DOHH2 (cell line): ENCODE data around the gene ZNF558.

Experiments used
- H3F3A ChIP-seq: fragments of 200-600 bp; sonication (generic), shearing (Covaris generic); 2 replicates; pipeline ENCODE4 v1.6.0; 2016; ENCODE audit warnings: antibody characterized with exemption, mild to moderate bottlenecking; ENCODE audit not compliant: control insufficient read depth, insufficient read depth
- H3K27ac ChIP-seq: fragments of 200-600 bp; sonication (generic); 2 replicates; pipeline ENCODE4 v1.5.1; 2014; ENCODE audit warnings: low read depth, mild to moderate bottlenecking, low read length, moderate library complexity
- H3K27me3 ChIP-seq: fragments of 200-600 bp; sonication (generic); 2 replicates; pipeline ENCODE4 v1.6.1; 2014; ENCODE audit warnings: mild to moderate bottlenecking, low read length, mixed read lengths; ENCODE audit not compliant: control insufficient read depth
- H3K36me3 ChIP-seq: fragments of 200-600 bp; sonication (generic); 2 replicates; pipeline ENCODE4 v1.6.1; 2014; ENCODE audit warnings: mild to moderate bottlenecking, low read length, moderate library complexity, mixed read lengths; ENCODE audit not compliant: control insufficient read depth
- H3K4me1 ChIP-seq: fragments of 200-600 bp; sonication (generic); 2 replicates; pipeline ENCODE4 v1.6.1; 2014; ENCODE audit warnings: mild to moderate bottlenecking, low read length, mixed read lengths; ENCODE audit not compliant: control insufficient read depth
- H3K4me2 ChIP-seq: fragments of 200-600 bp; sonication (generic); 2 replicates; pipeline ENCODE4 v1.6.0; 2014; ENCODE audit warnings: mild to moderate bottlenecking, low read length, moderate library complexity
- H3K4me3 ChIP-seq: fragments of 200-600 bp; sonication (generic); 2 replicates; pipeline ENCODE4 v1.5.1; 2014; ENCODE audit warnings: mild to moderate bottlenecking, low read length, mixed read lengths
- H3K79me2 ChIP-seq: fragments of 200-600 bp; sonication (generic); 2 replicates; pipeline ENCODE4 v1.6.1; 2014; ENCODE audit warnings: mild to moderate bottlenecking, low read length, mixed read lengths; ENCODE audit not compliant: control insufficient read depth
- H3K9me2 ChIP-seq: fragments of 200-600 bp; sonication (generic); replicated peaks from 2 replicates; pipeline ENCODE4 v1.6.1; 2014; ENCODE audit warnings: mild to moderate bottlenecking, low read length, mixed read lengths; ENCODE audit not compliant: control insufficient read depth
- H3K9me3 ChIP-seq: fragments of 200-600 bp; sonication (generic); 2 replicates; pipeline ENCODE4 v1.6.1; 2014; ENCODE audit warnings: antibody characterized with exemption, low read length, mixed read lengths; ENCODE audit not compliant: control insufficient read depth, insufficient read depth
- H4K20me1 ChIP-seq: fragments of 200-600 bp; sonication (generic); 2 replicates; pipeline ENCODE4 v1.6.0; 2014; ENCODE audit warnings: low read depth, mild to moderate bottlenecking, antibody characterized with exemption, low read length, moderate library complexity; ENCODE audit not compliant: control insufficient read depth, insufficient read depth
- EZH2phosphoT487 ChIP-seq: fragments of 200-600 bp; sonication (generic); IDR thresholded peaks from 2 replicates; pipeline ENCODE4 v1.6.1; 2017; ENCODE audit warnings: borderline replicate concordance, mild to moderate bottlenecking, antibody characterized with exemption, low read length, moderate library complexity, mixed read lengths
- TF ChIP-seq, protein P1 (sequence below): fragments of 200-600 bp; sonication (generic); IDR thresholded peaks from one replicate; pipeline ENCODE4 v1.5.1; 2014; ENCODE audit warnings: antibody characterized with exemption, mild to moderate bottlenecking, low read depth, low read length; ENCODE audit not compliant: poor library complexity, severe bottlenecking

Gene ZNF558

DNA sequence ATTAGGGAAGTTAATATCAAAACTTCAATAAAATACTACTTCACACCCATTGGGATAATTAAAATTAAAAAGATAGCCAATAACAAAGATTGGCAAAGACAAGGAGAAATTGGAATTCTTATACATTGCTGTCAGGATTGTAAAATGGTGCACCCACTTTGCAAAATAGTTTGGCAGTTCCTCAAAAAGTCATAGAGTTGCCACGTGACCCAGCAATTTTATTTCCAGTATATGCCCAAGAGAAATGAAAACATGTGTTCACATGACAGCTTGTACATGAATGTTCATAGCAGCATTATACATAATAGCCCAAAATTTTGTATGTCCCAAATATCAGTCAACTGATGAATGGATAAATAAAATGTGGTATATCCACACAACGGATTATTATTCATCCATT, 3.3 kb upstream of the ZNF558 start:
- Histone ChIP-seq H3K9me3 (no peaks in the 10 kb centered on the region), H3K9me2 (no peaks in the 10 kb centered on the region), H3K36me3 (no peaks in the 10 kb centered on the region), H3K79me2 (no peaks in the 10 kb centered on the region), H3K4me3 (no peak overlapping the region), H4K20me1 (no peaks in the 10 kb centered on the region), H3K27me3 (no peaks in the 10 kb centered on the region), H3K4me2 (no peak overlapping the region), H3K27ac (no peak overlapping the region), H3K4me1 (peaks cover 13% of the 10 kb centered on the region), H3F3A (no peaks in the 10 kb centered on the region)
- TF ChIP-seq, protein P1, sequence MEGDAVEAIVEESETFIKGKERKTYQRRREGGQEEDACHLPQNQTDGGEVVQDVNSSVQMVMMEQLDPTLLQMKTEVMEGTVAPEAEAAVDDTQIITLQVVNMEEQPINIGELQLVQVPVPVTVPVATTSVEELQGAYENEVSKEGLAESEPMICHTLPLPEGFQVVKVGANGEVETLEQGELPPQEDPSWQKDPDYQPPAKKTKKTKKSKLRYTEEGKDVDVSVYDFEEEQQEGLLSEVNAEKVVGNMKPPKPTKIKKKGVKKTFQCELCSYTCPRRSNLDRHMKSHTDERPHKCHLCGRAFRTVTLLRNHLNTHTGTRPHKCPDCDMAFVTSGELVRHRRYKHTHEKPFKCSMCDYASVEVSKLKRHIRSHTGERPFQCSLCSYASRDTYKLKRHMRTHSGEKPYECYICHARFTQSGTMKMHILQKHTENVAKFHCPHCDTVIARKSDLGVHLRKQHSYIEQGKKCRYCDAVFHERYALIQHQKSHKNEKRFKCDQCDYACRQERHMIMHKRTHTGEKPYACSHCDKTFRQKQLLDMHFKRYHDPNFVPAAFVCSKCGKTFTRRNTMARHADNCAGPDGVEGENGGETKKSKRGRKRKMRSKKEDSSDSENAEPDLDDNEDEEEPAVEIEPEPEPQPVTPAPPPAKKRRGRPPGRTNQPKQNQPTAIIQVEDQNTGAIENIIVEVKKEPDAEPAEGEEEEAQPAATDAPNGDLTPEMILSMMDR, result no peak
- no peak for TF ChIP-seq EZH2phosphoT487

DNA sequence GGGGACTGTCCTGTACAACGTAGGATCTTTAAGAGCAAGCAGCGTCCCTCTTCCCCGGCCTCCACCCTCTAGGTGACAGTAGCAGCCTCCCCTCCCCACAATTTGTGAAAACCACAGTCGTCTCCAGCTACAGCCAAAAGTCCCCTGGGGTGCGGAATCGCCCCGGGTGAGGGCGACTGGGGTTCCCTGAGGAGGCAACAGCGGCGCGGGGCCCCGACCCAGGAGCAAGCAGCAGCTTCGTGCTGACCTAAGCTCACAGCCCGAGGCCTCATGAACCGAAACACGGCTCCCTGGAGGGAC, 322 bp downstream of the ZNF558 start:
- Histone ChIP-seq H3K4me1 (peaks cover 16% of the 10 kb centered on the region), H3K9me2 (no peaks in the 10 kb centered on the region), H3F3A (no peaks in the 10 kb centered on the region), H3K4me3 (peak overlapping the region; percentile 87), H3K79me2 (no peaks in the 10 kb centered on the region), H3K4me2 (peak overlapping the region; percentile 74), H4K20me1 (no peaks in the 10 kb centered on the region), H3K9me3 (no peaks in the 10 kb centered on the region), H3K27me3 (no peaks in the 10 kb centered on the region), H3K36me3 (no peaks in the 10 kb centered on the region), H3K27ac (peak overlapping the region; percentile 65)
- TF ChIP-seq, protein P1, result no peak
- TF ChIP-seq EZH2phosphoT487, result no peak

GRCh38 chr19:8831373-8831772, 731 bp downstream of the ZNF558 start:
- Histone ChIP-seq H3F3A (no peaks in the 10 kb centered on the region), H3K79me2 (no peaks in the 10 kb centered on the region), H3K27me3 (no peaks in the 10 kb centered on the region), H4K20me1 (no peaks in the 10 kb centered on the region), H3K9me2 (no peaks in the 10 kb centered on the region), H3K4me1 (peaks cover 20% of the 10 kb centered on the region), H3K9me3 (no peaks in the 10 kb centered on the region), H3K27ac (peak overlapping the region; percentile 65), H3K36me3 (no peaks in the 10 kb centered on the region), H3K4me3 (peak overlapping the region; percentile 87), H3K4me2 (peak overlapping the region; percentile 74)
- no peak for TF ChIP-seq EZH2phosphoT487
- TF ChIP-seq, protein P1, result no peak

DNA sequence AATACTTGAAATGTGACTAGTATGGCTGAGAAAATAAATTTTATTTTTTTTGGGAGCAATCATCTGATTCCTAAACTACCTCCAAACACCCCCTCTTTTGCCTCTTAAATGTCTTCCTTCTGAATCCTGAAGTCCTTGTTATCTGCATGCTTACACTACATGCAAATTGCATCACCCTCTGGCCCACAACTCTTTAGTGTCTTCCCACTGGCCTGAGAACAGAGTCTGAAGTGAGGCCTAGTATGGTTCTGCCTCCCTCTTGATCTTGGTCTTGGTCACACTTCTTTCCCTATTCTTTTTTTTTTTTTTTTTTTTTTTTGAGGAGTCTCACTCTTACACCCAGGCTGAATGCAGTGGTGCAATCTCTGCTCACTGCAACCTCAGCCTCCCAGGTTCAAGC, 4.8 kb downstream of the ZNF558 start:
- H3K4me3 ChIP-seq, result no peak overlapping the region
- TF ChIP-seq, protein P1, result no peak
- H3F3A ChIP-seq, result no peaks in the 10 kb centered on the region
- H3K79me2 ChIP-seq, result no peaks in the 10 kb centered on the region
- H3K27me3 ChIP-seq, result no peaks in the 10 kb centered on the region
- no peaks in the 10 kb centered on the region for H4K20me1 ChIP-seq
- H3K9me2 ChIP-seq, result no peaks in the 10 kb centered on the region
- H3K4me1 ChIP-seq, result peaks cover 14% of the 10 kb centered on the region
- no peaks in the 10 kb centered on the region for H3K36me3 ChIP-seq
- no peaks in the 10 kb centered on the region for H3K9me3 ChIP-seq
- no peak overlapping the region for H3K27ac ChIP-seq
- H3K4me2 ChIP-seq, result no peak overlapping the region
